Naive thymus-derived CD4-positive, alpha-beta T cell (primary cell): ENCODE measurements around the gene TMC5. TPM values are rescaled to one million over a fixed set of nuclear protein-coding genes. Genes with fewer than 3 reads are reported as not detected.

Source experiments
- ATAC-seq: fragments of 150-1000 bp; cut with Tn5 transposase; 2 replicates; pipeline ENCODE4 v1.10.0; 2021; ENCODE audit warnings: mild to moderate bottlenecking, moderate library complexity
- CTCF ChIA-PET: fragments of 350-600 bp; sonication (Branson Sonifier 250); formaldehyde crosslinking; loops from one replicate; lab custom pipeline; 2021; ENCODE audit warnings: antibody characterized with exemption; lab: Charles Lee
- POLR2A ChIA-PET: fragments of 350-600 bp; sonication (Branson Sonifier 250); formaldehyde crosslinking; loops from one replicate; lab custom pipeline; 2021; ENCODE audit warnings: antibody characterized with exemption, inconsistent platforms; lab: Charles Lee
- DNase-seq, 9 donors: peaks; one replicate each; pipeline versions ENCODE4 v3.0.0 to v3.0.0-alpha.2; 2020 to 2022; ENCODE audit warnings: mixed read lengths in 1 of 9
- H3K27ac ChIP-seq: one replicate; pipeline ENCODE4 v1.7.0; 2013; ENCODE audit warnings: mild to moderate bottlenecking, low read depth, low read length, moderate library complexity
- H3K27me3 ChIP-seq, 2 donors: one replicate each; pipeline ENCODE4 v1.7.0; 2013; ENCODE audit warnings: low read length in 2 of 2, mild to moderate bottlenecking in 2 of 2, moderate library complexity in 2 of 2; ENCODE audit not compliant: control insufficient read depth in 2 of 2, insufficient read depth in 2 of 2
- H3K36me3 ChIP-seq, 3 experiments: 1 replicate in 2 of 3; 2 replicates in 1 of 3; pipeline ENCODE4 v1.7.0; 2013; ENCODE audit warnings: low read length in 3 of 3, mild to moderate bottlenecking in 3 of 3, moderate library complexity in 1 of 3; ENCODE audit not compliant: insufficient read depth in 3 of 3, control insufficient read depth in 2 of 3
- H3K4me1 ChIP-seq, 2 donors: one replicate each; pipeline ENCODE4 v1.7.0; 2013; ENCODE audit warnings: low read length in 2 of 2, mild to moderate bottlenecking in 2 of 2, moderate library complexity in 1 of 2; ENCODE audit not compliant: control insufficient read depth in 2 of 2, insufficient read depth in 2 of 2
- H3K4me3 ChIP-seq: 2 replicates; pipeline ENCODE4 v1.7.0; 2013; ENCODE audit warnings: mild to moderate bottlenecking, low read length
- H3K9me3 ChIP-seq, 3 experiments: 1 replicate in 2 of 3; 2 replicates in 1 of 3; pipeline ENCODE4 v1.7.0; 2013; ENCODE audit warnings: low read length in 3 of 3; ENCODE audit not compliant: control insufficient read depth in 2 of 3
- H3K27ac Mint-ChIP-seq, 9 donors: one replicate each; pipeline ENCODE4 v1.8.0; 2020 to 2022; ENCODE audit warnings: mixed read lengths in 9 of 9, mild to moderate bottlenecking in 8 of 9, moderate library complexity in 5 of 9, inconsistent platforms in 2 of 9
- H3K27me3 Mint-ChIP-seq, 5 donors: one replicate each; pipeline ENCODE4 v1.8.0; 2021 to 2022; ENCODE audit warnings: mixed read lengths in 5 of 5, mild to moderate bottlenecking in 1 of 5
- H3K36me3 Mint-ChIP-seq, 5 donors: one replicate each; pipeline ENCODE4 v1.8.0; 2020 to 2022; ENCODE audit warnings: mixed read lengths in 5 of 5, mild to moderate bottlenecking in 3 of 5, inconsistent platforms in 1 of 5
- H3K4me1 Mint-ChIP-seq, 7 donors: one replicate each; pipeline ENCODE4 v1.8.0; 2020 to 2022; ENCODE audit warnings: mixed read lengths in 7 of 7, mild to moderate bottlenecking in 3 of 7, inconsistent platforms in 1 of 7
- H3K4me3 Mint-ChIP-seq, 10 donors: one replicate each; pipeline ENCODE4 v1.8.0; 2020 to 2022; ENCODE audit warnings: mild to moderate bottlenecking in 10 of 10, mixed read lengths in 10 of 10, moderate library complexity in 6 of 10, inconsistent platforms in 2 of 10
- H3K9me3 Mint-ChIP-seq, 11 donors: one replicate each; pipeline ENCODE4 v1.8.0; 2020 to 2022; ENCODE audit warnings: mixed read lengths in 11 of 11, mild to moderate bottlenecking in 4 of 11, inconsistent platforms in 1 of 11, moderate library complexity in 1 of 11
- intact Hi-C, 2 donors: fragments of 100-400 bp; cut with micrococcal nuclease; formaldehyde crosslinking; loops; one replicate each; pipeline ENCODE4 v1.15.1; 2023
- polyA plus RNA-seq, 2 donors: library from polyadenylated mRNA; unstranded; fragments of 300-500 nt; fragmentation: Illumina TruSeq; gene quantifications; one replicate each; pipeline ENCODE4 v1.2.3, GENCODE V29; 2021
- total RNA-seq, 6 experiments: library from RNA in 5 of 6; stranded (reverse) in 5 of 6; gene quantifications; 1 replicate in 5 of 6; 2 replicates in 1 of 6; pipeline ENCODE4 v1.2.3 and lab custom pipeline; 2021 to 2026

Gene TMC5
- total and polyA plus RNA-seq, 7 experiments from 2014 or later: not detected

- Histone ChIP-seq H3K27me3 (no peaks in the 10 kb centered on the region), H3K4me3 (no peak overlapping the region), H3K27ac (no peak overlapping the region), H3K4me1 (no peaks in the 10 kb centered on the region), H3K9me3 (no peaks in the 10 kb centered on the region), H3K36me3 (no peaks in the 10 kb centered on the region)
- no peak overlapping the region for H3K27ac Mint-ChIP-seq
- CTCF ChIA-PET: no interaction called here
- DNase-seq (no peak), ATAC-seq (no peak)
- POLR2A ChIA-PET: no interaction called here
- peaks cover 0 to 9% (median 0%) of the 10 kb centered on the region in 5 donors for H3K27me3 Mint-ChIP-seq
- no peaks in the 10 kb centered on the region for H3K4me1 Mint-ChIP-seq
- no peaks in the 10 kb centered on the region for H3K9me3 Mint-ChIP-seq
- H3K36me3 Mint-ChIP-seq: no peaks in the 10 kb centered on the region
- H3K4me3 Mint-ChIP-seq: no peak overlapping the region
- intact Hi-C loops: no loop called here
These were observed 54.8 kb downstream of the TMC5 start for GRCh38 chr16:19472482-19472881.

- Histone ChIP-seq H3K27me3 (no peaks in the 10 kb centered on the region), H3K4me3 (no peak overlapping the region), H3K9me3 (no peaks in the 10 kb centered on the region), H3K36me3 (no peaks in the 10 kb centered on the region), H3K4me1 (no peaks in the 10 kb centered on the region), H3K27ac (no peak overlapping the region)
- no peak for DNase-seq
- ATAC-seq: no peak
- H3K9me3 Mint-ChIP-seq: peaks cover 0 to 4% (median 0%) of the 10 kb centered on the region in 11 donors
- H3K4me1 Mint-ChIP-seq: no peaks in the 10 kb centered on the region
- intact Hi-C loops: no loop called here
- H3K27me3 Mint-ChIP-seq: peaks cover 0 to 15% (median 11%) of the 10 kb centered on the region in 5 donors
- no peaks in the 10 kb centered on the region for H3K36me3 Mint-ChIP-seq
- ChIA-PET CTCF (no interaction called here), POLR2A (no interaction called here)
- no peak overlapping the region for H3K27ac Mint-ChIP-seq
- H3K4me3 Mint-ChIP-seq: no peak overlapping the region
These were observed 56.9 kb downstream of the TMC5 start for GRCh38 chr16:19474617-19475016.

- H3K4me3 Mint-ChIP-seq: no peak overlapping the region
- no peak overlapping the region for H3K27ac ChIP-seq
- H3K27me3 Mint-ChIP-seq: peaks cover 0 to 19% (median 11%) of the 10 kb centered on the region in 5 donors
- DNase-seq (no peak), ATAC-seq (no peak)
- no peaks in the 10 kb centered on the region for H3K27me3 ChIP-seq
- H3K4me3 ChIP-seq: no peak overlapping the region
- H3K4me1 ChIP-seq: no peaks in the 10 kb centered on the region
- H3K27ac Mint-ChIP-seq: no peak overlapping the region
- intact Hi-C loops: no loop called here
- no peaks in the 10 kb centered on the region for H3K4me1 Mint-ChIP-seq
- H3K9me3 ChIP-seq: no peaks in the 10 kb centered on the region
- peaks cover 0 to 4% (median 0%) of the 10 kb centered on the region in 11 donors for H3K9me3 Mint-ChIP-seq
- CTCF ChIA-PET: no interaction called here
- POLR2A ChIA-PET: no interaction called here
- no peaks in the 10 kb centered on the region for H3K36me3 Mint-ChIP-seq
- H3K36me3 ChIP-seq: no peaks in the 10 kb centered on the region
These were observed 60.8 kb downstream of the TMC5 start for GRCh38 chr16:19478505-19478904.

GRCh38 chr16:19479302-19479721, 61.6 kb downstream of the TMC5 start:
- H3K4me3 ChIP-seq: no peak overlapping the region
- Mint-ChIP-seq H3K27me3 (peaks cover 0 to 17% (median 11%) of the 10 kb centered on the region in 5 donors), H3K4me3 (no peak overlapping the region), H3K36me3 (no peaks in the 10 kb centered on the region), H3K4me1 (no peaks in the 10 kb centered on the region), H3K27ac (no peak overlapping the region), H3K9me3 (peaks cover 0 to 4% (median 0%) of the 10 kb centered on the region in 11 donors)
- ATAC-seq: no peak
- ChIA-PET POLR2A (no interaction called here), CTCF (no interaction called here)
- no peaks in the 10 kb centered on the region for H3K9me3 ChIP-seq
- intact Hi-C loops: no loop called here
- H3K36me3 ChIP-seq: no peaks in the 10 kb centered on the region
- H3K4me1 ChIP-seq: no peaks in the 10 kb centered on the region
- H3K27ac ChIP-seq: no peak overlapping the region
- no peak for DNase-seq
- H3K27me3 ChIP-seq: no peaks in the 10 kb centered on the region

- no peaks in the 10 kb centered on the region for H3K36me3 Mint-ChIP-seq
- no peaks in the 10 kb centered on the region for H3K27me3 ChIP-seq
- peaks cover 0 to 11% (median 8%) of the 10 kb centered on the region in 5 donors for H3K27me3 Mint-ChIP-seq
- POLR2A ChIA-PET: no interaction called here
- H3K27ac Mint-ChIP-seq: no peak overlapping the region
- no peaks in the 10 kb centered on the region for H3K4me1 ChIP-seq
- no peaks in the 10 kb centered on the region for H3K9me3 ChIP-seq
- no peaks in the 10 kb centered on the region for H3K4me1 Mint-ChIP-seq
- CTCF ChIA-PET: no interaction called here
- intact Hi-C loops: no loop called here
- H3K9me3 Mint-ChIP-seq: peaks cover 0 to 4% (median 0%) of the 10 kb centered on the region in 11 donors
- no peaks in the 10 kb centered on the region for H3K36me3 ChIP-seq
- H3K4me3 Mint-ChIP-seq: no peak overlapping the region
- ATAC-seq: no peak
- H3K27ac ChIP-seq: no peak overlapping the region
- H3K4me3 ChIP-seq: no peak overlapping the region
- no peak for DNase-seq
These were observed 63.6 kb downstream of the TMC5 start for GRCh38 chr16:19481296-19481695.

- Histone ChIP-seq H3K27ac (no peak overlapping the region), H3K4me1 (no peaks in the 10 kb centered on the region), H3K27me3 (no peaks in the 10 kb centered on the region), H3K9me3 (no peaks in the 10 kb centered on the region), H3K36me3 (no peaks in the 10 kb centered on the region), H3K4me3 (no peak overlapping the region)
- POLR2A ChIA-PET: interaction anchor here (0.6 kb wide), 1 partner anchor 12 kb away, joined by 4 read pairs; no protein-coding TSS in a partner anchor
- no peak overlapping the region for H3K4me3 Mint-ChIP-seq
- no peaks in the 10 kb centered on the region for H3K4me1 Mint-ChIP-seq
- ATAC-seq: no peak
- no peak overlapping the region for H3K27ac Mint-ChIP-seq
- CTCF ChIA-PET: no interaction called here
- peaks cover 0 to 4% (median 0%) of the 10 kb centered on the region in 11 donors for H3K9me3 Mint-ChIP-seq
- intact Hi-C loops: no loop called here
- H3K27me3 Mint-ChIP-seq: peaks cover 0 to 11% (median 8%) of the 10 kb centered on the region in 5 donors
- DNase-seq: no peak
- H3K36me3 Mint-ChIP-seq: no peaks in the 10 kb centered on the region
These were observed 64.1 kb downstream of the TMC5 start for GRCh38 chr16:19481769-19482168.

GRCh38 chr16:19482291-19482690, 64.6 kb downstream of the TMC5 start:
- Mint-ChIP-seq H3K4me3 (no peak overlapping the region), H3K4me1 (no peaks in the 10 kb centered on the region), H3K27ac (no peak overlapping the region), H3K36me3 (no peaks in the 10 kb centered on the region), H3K9me3 (peaks cover 0 to 4% (median 0%) of the 10 kb centered on the region in 11 donors), H3K27me3 (peaks cover 0 to 11% (median 8%) of the 10 kb centered on the region in 5 donors)
- CTCF ChIA-PET: no interaction called here
- DNase-seq (no peak), ATAC-seq (no peak)
- Histone ChIP-seq H3K4me3 (no peak overlapping the region), H3K9me3 (no peaks in the 10 kb centered on the region), H3K4me1 (no peaks in the 10 kb centered on the region), H3K27ac (no peak overlapping the region), H3K36me3 (no peaks in the 10 kb centered on the region), H3K27me3 (no peaks in the 10 kb centered on the region)
- POLR2A ChIA-PET: interaction anchor here (0.6 kb wide), 1 partner anchor 11 kb away, joined by 4 read pairs; no protein-coding TSS in a partner anchor
- intact Hi-C loops: no loop called here
